DMS114 treated with DMSO at 0.1 percent for 48 hours (cell line): ENCODE data around the gene TMEM208.

Experiments
- DNase-seq: peaks from one replicate; lab custom pipeline; 2025; ENCODE audit not compliant: unreplicated experiment; lab: John Stamatoyannopoulos, UW

Gene TMEM208

GRCh38 chr16:67234180-67234597, 7.3 kb downstream of the TMEM208 start:
- DNase-seq = no peak

- DNase-seq = no peak
Measured at GRCh38 chr16:67235816-67236562, 9.1 kb downstream of the TMEM208 start.

- no peak for DNase-seq
Measured at GRCh38 chr16:67236563-67237395, 9.8 kb downstream of the TMEM208 start.

GRCh38 chr16:67237396-67238277, 10.7 kb downstream of the TMEM208 start:
- no peak for DNase-seq

GRCh38 chr16:67238278-67238575, 11.3 kb downstream of the TMEM208 start:
- no peak for DNase-seq

- no peak for DNase-seq
Measured at GRCh38 chr16:67238806-67239470, 12.0 kb downstream of the TMEM208 start.

- no peak for DNase-seq
Measured at GRCh38 chr16:67240506-67240905, 13.6 kb downstream of the TMEM208 start.

- DNase-seq = no peak
Measured at GRCh38 chr16:67241008-67241900, 14.3 kb downstream of the TMEM208 start.

GRCh38 chr16:67242138-67242730, 15.3 kb downstream of the TMEM208 start:
- no peak for DNase-seq

GRCh38 chr16:67243481-67243880, 16.6 kb downstream of the TMEM208 start:
- DNase-seq = no peak

GRCh38 chr16:67244387-67245185, 17.7 kb downstream of the TMEM208 start:
- no peak for DNase-seq

- DNase-seq = no peak
Measured at GRCh38 chr16:67245186-67245585, 18.3 kb downstream of the TMEM208 start.

- no peak for DNase-seq
Measured at GRCh38 chr16:67245674-67246080, 18.7 kb downstream of the TMEM208 start.

- DNase-seq = peak; percentile 41
Measured at GRCh38 chr16:67246081-67246755, 19.3 kb downstream of the TMEM208 start.

GRCh38 chr16:67246756-67247191, 19.8 kb downstream of the TMEM208 start:
- no peak for DNase-seq

- peak; percentile 93 for DNase-seq
Measured at GRCh38 chr16:67247192-67248072, 20.5 kb downstream of the TMEM208 start, which contains the start of gene FHOD1. Gene FHOD1 (minus strand): TSS chr16:67247481. CDS start chr16:67247410, 71 bp downstream.

- peak; percentile 28 for DNase-seq
Measured at GRCh38 chr16:67248073-67248400, 21.1 kb downstream of the TMEM208 start.
